Stomach (tissue), 4 donors: ENCODE results near the gene RPUSD3.

ENCODE experiments used
- EP300 ChIP-seq: sonication (generic); formaldehyde crosslinking; IDR thresholded peaks from one replicate; pipeline ENCODE4 v1.6.1; 2017; ENCODE audit warnings: antibody characterized with exemption
- POLR2A ChIP-seq, 4 donors: fragments of 450-650 bp; IDR thresholded peaks; one replicate each; pipeline ENCODE4 v1.6.1; 2016; ENCODE audit warnings: antibody characterized with exemption in 4 of 4, control low read depth in 2 of 4, mild to moderate bottlenecking in 1 of 4, moderate library complexity in 1 of 4

- TF ChIP-seq POLR2A (IDR thresholded peaks at IDR 0.05): no peak
- no peak for TF ChIP-seq EP300
These were observed 2.8 kb downstream of the RPUSD3 start for GRCh38 chr3:9841015-9841414.
